NCI-H2171 treated with DMSO at 0.1 percent for 48 hours (cell line): ENCODE measurements around the gene ASF1A.
A peak's percentile ranks its signal among the peaks of the same experiment; 100 is the strongest.

Experiments used
- DNase-seq: peaks from one replicate; lab custom pipeline; 2025; lab: John Stamatoyannopoulos, UW

The ASF1A gene

DNA sequence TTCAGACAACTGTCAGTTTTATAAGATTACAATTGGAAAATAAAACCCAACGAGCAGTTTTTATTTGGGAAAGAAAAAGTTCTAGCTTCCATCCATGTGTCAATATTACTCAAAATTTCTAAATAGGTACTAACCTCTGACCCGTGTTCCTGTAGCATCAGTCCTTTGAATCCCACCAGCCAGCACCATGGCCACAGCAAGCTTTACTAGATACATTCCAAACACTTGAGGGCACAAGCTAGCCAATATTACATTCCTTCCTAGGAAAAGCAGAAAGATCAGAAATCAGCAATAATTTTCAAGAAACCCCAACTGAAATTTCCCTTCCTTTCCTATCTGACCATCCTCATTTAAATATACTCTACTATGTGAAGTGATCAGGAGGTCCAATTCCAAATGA is 19.2 kb downstream of the ASF1A start:
- DNase-seq, result peak; percentile 56

DNA sequence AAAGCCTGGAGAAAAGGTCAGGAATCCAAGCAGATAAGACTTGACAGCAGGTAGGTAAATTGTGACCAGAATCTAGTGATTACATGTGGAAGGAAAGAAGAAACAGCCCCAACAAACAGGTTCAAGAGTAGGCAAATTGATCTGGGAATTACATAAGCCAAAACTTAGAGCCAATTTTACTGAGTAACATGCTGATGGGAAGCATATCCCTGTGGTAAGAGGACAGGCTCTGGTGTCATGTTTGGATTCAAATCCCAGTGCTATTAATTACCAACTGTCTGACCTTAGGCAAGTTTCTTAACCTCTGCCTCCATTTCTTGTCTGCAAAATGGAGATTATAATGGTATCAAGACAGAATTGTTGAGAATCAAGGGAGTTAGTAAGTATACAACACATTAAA is 20.6 kb downstream of the ASF1A start:
- no peak for DNase-seq

DNA sequence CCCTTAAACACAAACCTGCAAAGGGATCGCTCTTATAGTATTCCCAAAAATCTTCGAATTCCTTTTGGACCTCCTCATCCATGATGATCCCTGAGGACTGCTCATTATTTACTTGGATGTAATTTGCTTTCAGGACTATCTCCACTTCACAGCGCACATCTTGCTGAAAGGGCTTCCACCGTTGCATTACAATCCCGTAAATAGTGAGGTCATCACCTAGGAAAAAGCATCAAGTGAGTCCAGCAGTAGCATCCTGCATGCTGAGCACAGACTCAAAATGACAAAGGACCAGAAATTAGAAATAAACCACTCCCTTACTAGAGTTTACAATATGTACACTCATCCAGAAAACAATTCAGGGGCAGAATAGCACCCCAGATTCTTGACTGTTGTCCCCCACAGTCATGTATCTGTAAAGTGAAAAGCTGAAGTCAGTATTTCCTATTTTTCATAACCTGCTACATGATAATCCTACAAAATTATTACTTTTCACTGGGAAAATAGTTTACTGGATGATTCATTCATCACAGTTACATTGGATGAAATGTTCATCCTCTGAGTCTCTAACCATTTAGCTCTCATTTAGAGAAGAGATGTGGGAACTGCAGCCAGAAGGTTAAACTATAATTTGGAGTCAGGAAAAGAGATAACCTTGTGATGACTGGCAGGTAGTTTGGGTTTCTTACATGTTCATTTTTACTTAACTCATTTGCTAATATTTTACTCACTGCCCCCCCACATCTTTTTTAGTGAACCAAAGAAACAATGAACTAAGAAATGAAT is 23.8 kb downstream of the ASF1A start:
- no peak for DNase-seq

DNA sequence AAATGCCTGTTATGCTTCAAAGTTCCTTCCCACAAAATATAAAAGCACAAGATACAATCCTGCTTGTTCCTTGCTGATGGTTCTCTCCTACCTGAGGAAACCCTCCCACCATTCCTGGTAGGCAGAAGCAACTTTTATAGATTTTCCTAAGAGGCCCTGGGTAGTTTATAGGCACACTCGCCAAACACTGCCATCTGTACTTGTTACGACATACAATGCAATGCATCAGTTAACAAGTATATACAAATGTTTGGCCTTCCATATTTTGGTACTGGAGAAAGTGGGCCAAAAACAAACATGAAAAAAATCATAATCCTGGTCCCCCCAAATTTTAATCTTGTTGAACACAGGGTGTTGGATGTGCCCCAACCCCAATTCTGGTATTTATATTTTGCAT is 24.4 kb downstream of the ASF1A start:
- DNase-seq, result peak; percentile 68

DNA sequence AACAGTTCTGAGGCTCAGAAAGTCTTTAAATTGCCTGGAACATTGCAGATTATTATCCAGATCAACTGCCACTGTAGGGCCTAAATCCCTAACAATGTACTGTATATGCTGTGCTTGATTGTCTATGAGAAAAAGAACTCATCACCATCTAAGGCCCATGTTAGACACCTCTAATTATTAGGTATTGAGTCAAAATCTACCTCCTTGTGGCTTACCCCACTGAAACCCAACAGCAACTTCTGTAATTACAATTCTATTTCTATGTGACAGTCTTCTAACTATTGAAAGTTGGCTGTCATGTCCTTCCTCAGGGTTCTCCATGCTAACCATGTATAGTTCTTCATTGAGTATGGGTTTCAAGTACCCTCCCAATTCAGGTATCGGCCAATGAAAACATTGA is 27.1 kb downstream of the ASF1A start:
- DNase-seq, result no peak

DNA sequence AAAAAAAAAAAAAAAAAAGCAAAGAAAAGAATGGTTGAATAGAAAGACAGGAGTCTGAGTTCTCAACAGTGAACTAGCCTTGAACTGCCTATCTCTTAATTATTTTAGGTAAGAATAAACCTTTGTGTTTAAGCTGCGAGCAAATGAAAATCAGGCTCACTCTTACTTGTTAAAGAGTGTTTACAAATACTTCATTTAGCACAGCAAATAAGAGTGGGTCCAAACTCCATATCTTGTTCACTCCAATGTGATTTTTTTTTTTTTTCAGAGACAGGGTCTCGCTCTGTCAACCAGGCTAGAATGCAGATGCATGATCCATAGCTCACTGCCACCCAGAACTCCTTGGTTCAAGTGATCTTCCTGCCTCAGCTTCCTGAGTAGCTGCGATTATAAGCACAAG is 29.1 kb downstream of the ASF1A start:
- DNase-seq, result no peak

DNA sequence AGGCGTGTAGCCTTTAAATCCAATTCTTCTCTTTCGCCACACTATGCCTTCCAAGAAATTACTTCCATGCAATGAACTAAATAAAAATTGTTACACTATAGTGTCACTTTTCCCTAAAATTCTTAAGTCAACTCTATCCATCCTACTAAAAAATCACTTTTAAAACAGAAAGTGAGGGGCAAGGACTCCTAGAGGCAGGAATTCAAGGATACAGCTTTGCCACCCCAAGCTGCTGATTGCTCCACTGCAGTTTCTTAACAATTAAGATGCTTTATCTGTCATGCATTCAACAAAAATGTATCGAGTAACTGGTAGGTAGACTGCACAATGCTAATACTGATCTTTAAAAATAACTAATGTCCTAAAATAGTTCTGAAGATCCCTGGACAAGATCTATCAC is 36.7 kb downstream of the ASF1A start:
- DNase-seq, result no peak

DNA sequence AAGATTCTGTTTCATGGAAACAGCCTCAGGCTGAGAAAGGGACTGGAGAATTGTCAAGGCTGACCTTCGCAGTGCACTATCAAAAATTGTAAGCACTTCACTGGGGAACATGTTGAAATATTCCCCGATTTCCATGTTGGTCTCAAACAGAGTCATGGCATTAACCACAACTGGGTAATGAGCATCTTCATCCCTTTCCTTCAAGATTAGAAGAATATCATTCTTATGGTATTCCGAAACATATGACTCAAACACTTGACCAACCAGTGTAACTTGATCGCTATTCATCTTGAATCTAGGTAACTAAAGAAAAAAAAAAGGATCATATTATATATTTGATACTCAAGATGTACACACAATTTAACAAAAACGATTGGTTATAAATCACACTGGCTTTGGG is 37.5 kb downstream of the ASF1A start:
- DNase-seq, result no peak

DNA sequence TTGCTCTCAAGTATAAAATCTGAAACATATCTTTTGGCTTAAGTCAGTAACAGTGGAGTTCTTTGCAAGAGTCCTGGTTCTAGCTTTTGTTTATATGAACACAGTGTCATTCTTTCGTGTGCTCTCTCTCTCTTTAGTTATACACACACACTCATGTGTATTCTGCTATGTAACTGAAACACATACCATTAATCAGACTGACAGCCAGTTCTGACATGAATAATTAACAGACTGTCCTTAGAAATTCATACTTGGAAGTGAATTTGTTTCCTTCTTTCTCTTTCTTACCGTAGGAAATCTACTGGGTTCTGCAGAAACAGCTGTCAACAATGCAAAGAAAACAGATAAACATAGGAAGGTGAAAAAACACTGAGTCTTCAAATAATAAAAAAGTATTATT is 38.5 kb downstream of the ASF1A start:
- DNase-seq, result no peak

DNA sequence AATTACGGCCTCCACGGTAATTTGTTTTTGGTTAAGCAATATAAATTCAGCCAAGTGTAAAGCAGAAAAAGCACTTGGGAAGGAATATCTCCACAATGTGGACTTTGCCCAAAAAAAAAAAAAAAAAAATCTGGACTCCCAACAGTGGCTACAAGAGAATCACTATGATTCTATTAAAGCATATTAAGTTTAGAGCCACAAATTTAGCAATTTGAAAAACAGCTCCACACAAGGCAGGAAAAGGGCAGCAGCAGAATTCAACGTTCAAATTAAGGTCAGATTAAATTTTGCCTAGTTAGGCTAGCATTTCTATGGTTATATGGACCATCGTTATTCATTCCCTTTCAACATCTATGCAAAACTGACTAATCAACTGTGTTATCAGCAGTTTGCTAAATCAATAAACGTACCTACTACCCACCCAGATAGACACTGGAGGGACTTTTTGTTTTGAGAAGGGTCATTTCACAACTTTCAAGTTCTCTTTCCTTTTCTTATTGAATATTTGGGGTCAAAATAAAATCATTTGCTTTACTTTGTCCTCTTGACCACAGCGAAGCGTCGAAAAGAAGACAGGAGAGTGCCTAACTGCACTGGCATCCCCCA is 40.0 kb downstream of the ASF1A start:
- DNase-seq, result no peak

DNA sequence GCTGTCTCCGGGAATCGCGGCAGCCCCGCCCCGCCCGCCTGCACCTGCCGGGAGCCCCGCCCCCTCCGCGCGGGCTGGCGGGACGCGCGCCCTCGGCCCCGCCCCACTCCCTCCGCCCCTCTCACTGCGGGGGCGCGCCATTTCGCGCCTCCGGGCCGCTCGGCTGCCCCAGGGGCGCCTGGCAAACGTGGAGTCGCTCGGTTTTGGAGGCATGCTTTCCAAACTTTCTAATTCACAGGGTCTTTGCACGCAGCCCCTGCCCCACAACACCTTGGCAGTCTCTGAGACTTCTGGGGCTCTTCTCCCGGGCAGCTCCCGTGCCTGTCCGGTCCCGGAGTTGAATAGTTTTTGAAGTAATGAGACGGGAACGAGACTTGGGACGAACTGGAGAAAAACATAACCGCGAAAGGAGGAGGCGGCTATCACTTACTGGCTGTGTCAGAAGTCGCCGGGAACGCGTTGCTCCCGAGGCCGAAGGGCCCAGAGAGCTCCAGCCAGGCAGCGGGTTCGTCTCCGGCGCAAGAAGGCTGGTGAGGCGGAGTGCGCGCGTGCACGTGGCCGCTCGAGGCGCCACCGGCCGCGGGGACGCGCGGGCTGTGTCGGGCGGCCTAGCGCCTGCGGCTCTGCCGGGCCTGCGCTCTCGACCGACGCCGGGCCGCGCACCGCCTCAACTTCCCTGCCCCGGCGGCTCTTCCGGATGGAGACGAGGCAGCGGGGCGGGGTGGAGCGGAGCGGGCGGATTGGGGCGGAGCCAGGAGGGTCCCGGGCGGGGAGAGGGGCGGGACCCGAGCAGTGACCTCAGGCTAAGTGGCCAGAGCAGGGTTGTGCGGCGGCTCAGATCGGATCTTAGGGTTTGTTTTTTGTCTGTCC is 40.7 kb downstream of the ASF1A start, which contains the start of gene MCM9:
Gene MCM9 (minus strand): TSS at position 699 of the 870 bp plus-strand sequence. CDS start 3,436 bp downstream, outside the sequence.
- peak; percentile 89 for DNase-seq

DNA sequence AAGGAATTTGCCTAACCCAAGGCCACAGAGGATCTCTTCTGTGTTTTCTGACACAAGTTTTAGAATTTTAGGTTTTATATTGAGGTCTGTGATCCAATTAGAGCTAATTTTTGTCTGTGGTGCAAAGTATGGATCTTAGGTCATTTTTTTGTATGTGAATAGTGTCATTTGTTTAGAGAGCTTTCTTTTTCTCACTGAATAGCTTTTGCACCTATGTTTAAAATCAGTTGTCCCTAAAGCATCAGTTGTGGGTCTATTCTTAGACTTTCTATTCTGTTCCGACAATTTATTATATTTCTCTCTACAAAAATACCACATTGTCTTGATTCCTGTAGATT is 41.3 kb downstream of the ASF1A start:
- DNase-seq, result no peak

DNA sequence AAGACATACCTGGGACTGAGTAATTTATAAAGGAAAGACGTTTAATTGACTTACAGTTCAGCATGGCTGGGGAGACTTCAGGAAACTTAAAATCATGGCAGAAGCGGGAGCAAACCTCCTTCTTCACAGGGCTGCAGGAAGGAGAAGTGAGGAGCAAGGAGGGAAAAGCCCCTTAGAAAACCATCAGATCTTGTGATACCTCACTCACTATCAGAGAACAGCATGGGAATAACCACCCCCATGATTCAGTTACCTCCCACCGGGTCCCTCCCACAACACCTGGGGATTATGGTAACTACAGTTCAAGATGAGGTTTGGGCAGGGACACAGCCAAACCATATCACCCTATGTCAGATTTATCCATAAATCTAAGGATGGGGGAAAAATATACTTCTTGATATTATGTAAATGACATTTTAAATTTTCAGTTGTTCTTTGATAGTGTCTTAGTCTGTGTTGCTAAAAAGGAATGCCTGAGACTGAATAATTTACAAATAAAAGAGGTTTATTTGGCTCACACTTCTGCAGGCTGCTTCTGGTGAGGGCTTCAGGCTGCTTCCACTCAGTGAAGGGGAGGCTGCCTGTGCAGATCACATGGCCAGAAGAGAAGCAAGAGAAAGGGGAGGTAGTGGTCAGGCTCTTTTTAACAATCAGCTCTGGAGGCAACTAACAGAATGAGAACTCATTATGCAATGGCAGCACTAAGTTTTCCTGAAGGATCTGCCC is 42.2 kb downstream of the ASF1A start:
- no peak for DNase-seq

DNA sequence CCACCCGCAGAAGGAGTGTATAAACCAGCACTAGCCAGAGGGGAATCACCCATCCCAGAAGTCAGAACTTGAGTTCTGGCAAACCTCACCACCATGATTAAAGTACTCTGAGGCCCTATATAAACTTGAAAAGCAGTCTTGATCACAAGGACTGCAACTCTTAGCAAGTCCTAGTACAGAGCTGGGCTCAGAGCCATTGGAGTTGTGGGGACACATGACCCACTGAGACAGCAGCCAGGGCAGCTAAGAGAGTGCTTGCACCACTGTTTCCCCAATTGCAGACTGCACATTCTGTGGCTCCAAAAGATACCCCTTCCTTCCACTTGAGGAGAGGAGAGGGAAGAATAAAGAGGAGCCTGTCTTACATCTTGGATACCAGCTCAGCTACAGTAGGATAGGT is 45.7 kb downstream of the ASF1A start:
- DNase-seq, result no peak

DNA sequence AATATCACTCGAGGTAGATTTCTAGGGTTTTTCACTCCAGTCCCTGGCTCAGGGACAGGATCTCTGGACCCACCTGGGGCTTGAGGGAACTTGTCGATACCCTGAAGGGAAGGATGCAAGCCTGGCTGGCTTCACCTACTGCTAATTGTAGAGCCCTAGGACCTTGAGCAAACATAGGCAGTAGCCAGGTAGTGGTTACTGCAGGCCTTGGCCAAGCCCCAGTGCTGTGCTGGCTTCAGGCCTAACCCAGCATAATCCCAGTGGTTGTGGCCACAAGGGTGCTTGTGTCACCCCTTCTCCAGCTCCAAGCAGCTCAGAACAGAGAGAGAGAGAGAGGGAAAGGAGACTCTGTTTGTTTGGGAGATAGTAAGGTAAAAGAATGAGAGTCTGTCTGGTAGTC is 46.8 kb downstream of the ASF1A start:
- DNase-seq, result no peak

DNA sequence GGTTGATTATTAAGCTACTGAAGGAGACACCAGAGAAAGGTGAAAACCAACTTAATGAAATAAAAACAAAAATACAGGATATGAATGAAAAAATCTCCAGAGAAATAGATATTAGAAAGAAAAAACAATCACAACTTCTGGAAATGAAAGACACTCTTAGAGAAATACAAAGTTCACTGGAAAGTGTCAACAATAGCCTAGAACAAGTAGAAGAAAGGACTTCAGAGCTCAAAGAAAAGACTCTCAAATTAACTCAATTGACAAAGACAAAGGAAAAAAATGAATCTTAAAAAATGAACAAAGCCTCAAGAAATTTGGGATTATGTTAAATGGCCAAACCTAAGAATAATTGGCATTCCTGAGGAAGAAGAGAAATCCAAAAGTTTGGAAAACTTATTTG is 51.3 kb downstream of the ASF1A start:
- no peak for DNase-seq

DNA sequence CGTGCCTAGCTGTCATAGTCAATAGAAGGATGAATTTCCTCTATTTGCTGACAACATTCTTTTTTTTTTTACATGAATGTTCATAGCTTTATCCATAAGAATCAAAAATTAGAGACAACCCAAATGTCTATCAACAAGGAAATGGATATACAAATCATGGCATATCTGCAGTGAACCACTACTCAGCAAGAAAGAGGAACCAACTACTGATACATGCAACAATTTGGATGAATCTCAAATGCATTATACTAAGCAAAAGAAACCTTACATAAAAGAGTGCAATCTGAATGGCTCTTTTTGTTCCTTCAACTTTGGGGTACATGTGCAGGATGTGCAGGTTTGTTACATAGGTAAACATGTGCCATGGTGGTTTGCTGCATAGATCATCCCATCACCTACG is 58.7 kb downstream of the ASF1A start:
- DNase-seq, result no peak

DNA sequence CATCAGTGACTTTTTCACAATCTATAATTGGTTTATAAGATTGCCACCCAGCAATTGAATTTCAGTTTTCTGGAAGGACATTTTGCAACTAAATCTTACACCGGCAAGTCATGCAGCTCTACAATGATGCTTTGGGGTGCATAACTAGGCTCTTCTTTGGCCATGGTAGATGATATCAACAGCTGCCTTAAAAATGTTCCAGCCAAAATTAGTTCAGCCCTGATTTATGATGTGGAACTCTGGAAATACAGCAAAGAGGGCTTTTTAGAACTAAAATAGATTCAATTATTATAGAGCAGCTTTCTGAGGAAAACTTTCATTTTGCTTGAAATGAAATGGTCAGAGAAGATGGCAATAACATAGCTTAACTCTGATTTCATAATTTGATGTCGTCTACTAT is 59.4 kb downstream of the ASF1A start:
- DNase-seq, result no peak
